ENCODE data around the gene HMBS. TPM values are rescaled to one million over a fixed set of nuclear protein-coding genes. Genes with fewer than 3 reads are reported as not detected.

Gene HMBS
- total and polyA plus RNA-seq, 2 of the 8 experiments (the other 6 are each of a cell fraction or from before 2014, with no cell fraction given), result 69.3 to 109 TPM

DNA sequence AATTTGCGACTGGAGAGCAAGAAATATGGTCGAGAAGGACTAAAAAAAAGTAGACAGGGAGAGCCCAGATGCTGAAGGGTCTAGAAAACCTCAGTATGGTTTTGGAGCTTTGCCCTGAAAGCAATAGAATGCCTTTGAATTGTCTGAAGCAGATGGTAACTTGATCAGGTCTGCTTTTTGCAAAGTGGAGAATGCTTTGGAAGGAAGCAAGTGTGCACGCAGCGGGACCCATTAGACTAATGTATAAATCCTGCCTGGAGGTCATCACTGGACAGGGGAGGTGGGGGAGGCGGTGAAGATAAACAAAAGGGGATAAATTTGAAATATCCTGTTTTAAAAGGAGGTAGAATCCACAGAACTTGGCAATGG is 35.9 kb downstream of the HMBS start (continued):
- TF ChIP-seq HDAC6 (IDR thresholded peaks at IDR 0.05; ENCODE audit: low read depth, low read length) (no peak), TEAD4 (IDR thresholded peaks at IDR 0.05; ENCODE audit: low read depth, low read length) (no peak)
